NCI-H1105 treated with DMSO at 0.1 percent for 48 hours (cell line): Measurements from ENCODE around the gene LY6G5B.

Source experiments
- DNase-seq: peaks from one replicate; lab custom pipeline; 2025; lab: John Stamatoyannopoulos, UW

LY6G5B gene

GRCh38 chr6:31641370-31641769, 28.4 kb upstream of the LY6G5B start:
- no peak for DNase-seq

- no peak for DNase-seq
These were observed 26.8 kb upstream of the LY6G5B start for GRCh38 chr6:31642798-31643570.

GRCh38 chr6:31643818-31644454, 25.8 kb upstream of the LY6G5B start:
- no peak for DNase-seq

- no peak for DNase-seq
These were observed 24.5 kb upstream of the LY6G5B start for GRCh38 chr6:31645325-31645724.

- peak; percentile 60 for DNase-seq
These were observed 18.1 kb upstream of the LY6G5B start for GRCh38 chr6:31651602-31652191.

- DNase-seq, result peak; percentile 97
These were observed 16.7 kb upstream of the LY6G5B start for GRCh38 chr6:31652925-31653724.

- DNase-seq, result no peak
These were observed 15.0 kb upstream of the LY6G5B start for GRCh38 chr6:31654574-31655348.

- no peak for DNase-seq
These were observed 14.2 kb upstream of the LY6G5B start, which contains the start of gene APOM for GRCh38 chr6:31655349-31656237. APOM (plus strand) TSS chr6:31655894; CDS start chr6:31655967, 73 bp downstream.

GRCh38 chr6:31657406-31658157, 12.2 kb upstream of the LY6G5B start:
- no peak for DNase-seq

- DNase-seq, result no peak
These were observed 11.6 kb upstream of the LY6G5B start for GRCh38 chr6:31658158-31658688.

GRCh38 chr6:31658983-31659648, 10.7 kb upstream of the LY6G5B start:
- no peak for DNase-seq

- DNase-seq, result no peak
These were observed 10.0 kb upstream of the LY6G5B start for GRCh38 chr6:31659649-31660380.

GRCh38 chr6:31660381-31661261, 9.2 kb upstream of the LY6G5B start, which contains the start of gene C6orf47:
C6orf47 (minus strand) TSS chr6:31660778; CDS start chr6:31659947, 831 bp downstream.
- peak; percentile 87 for DNase-seq

GRCh38 chr6:31661262-31662123, 8.3 kb upstream of the LY6G5B start:
- no peak for DNase-seq

GRCh38 chr6:31662124-31662723, 7.6 kb upstream of the LY6G5B start:
- DNase-seq, result no peak
